Cortex of kidney (tissue), 1 donor: Measurements from ENCODE around the gene FKBP1A.

Experiments
- DNase-seq: peaks from one replicate; lab custom pipeline; 2025; lab: John Stamatoyannopoulos, UW

The FKBP1A gene

GRCh38 chr20:1392693-1393506 is at the start of gene FKBP1A:
Gene FKBP1A (minus strand): TSS chr20:1393054. CDS start chr20:1392998, 56 bp downstream.
- DNase-seq, result no peak

GRCh38 chr20:1442304-1442703 is 49.5 kb upstream of the FKBP1A start:
- no peak for DNase-seq

- DNase-seq, result no peak
Measured at GRCh38 chr20:1441133-1441532, 48.3 kb upstream of the FKBP1A start.

GRCh38 chr20:1440024-1440423 is 47.2 kb upstream of the FKBP1A start:
- no peak for DNase-seq

GRCh38 chr20:1438361-1438760 is 45.5 kb upstream of the FKBP1A start:
- no peak for DNase-seq

DNA sequence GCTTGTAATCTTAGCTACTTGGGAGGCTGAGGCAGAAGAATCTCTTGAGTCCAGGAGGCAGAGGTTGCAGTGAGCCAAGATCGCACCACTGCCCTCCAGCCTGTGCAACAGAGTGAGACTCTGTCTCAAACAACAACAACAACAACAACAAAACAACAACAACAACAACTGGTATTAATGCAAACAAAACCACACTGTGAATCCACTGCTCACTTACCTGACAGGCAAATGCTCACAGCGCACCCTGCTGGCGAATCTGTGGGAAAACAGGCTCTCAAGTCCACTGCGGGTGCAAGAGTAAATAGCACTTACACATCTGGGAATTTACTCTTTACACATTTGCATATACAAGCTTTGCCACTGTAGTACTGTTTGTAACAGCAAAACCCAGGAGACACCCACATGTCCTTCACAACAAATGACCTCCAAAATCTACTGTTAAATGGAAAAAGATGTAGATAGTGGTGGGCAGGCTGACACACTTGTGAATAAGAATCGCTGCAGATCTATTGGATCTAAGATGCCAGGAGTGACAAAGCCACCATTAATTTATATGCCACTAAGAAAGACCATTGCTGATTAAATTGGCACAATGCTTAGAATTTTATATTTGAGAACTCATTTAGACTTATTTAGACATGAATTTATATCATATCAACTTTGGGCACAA is 44.5 kb upstream of the FKBP1A start:
- DNase-seq, result no peak

DNA sequence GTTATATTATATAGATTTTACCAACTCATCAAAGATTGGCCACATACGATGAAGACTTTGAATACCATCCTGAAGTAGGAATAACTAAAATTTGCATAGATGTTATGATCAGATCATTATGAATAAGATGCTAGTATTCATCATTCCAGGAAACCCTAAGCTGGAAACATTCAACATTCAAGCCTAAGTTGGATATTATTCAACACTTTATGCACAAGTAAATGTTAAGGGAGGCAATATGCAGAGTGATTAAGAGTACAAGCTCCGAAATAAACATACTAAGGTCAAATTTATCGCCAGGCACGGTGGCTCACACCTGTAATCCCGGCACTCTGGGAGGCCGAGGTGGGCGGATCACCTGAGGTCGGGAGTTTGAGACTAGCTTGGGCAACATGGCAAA is 43.4 kb upstream of the FKBP1A start:
- no peak for DNase-seq

- no peak for DNase-seq
Measured at GRCh38 chr20:1435337-1435699, 42.5 kb upstream of the FKBP1A start.

GRCh38 chr20:1434571-1435336 is 41.9 kb upstream of the FKBP1A start:
- no peak for DNase-seq

GRCh38 chr20:1431158-1431557 is 38.3 kb upstream of the FKBP1A start:
- no peak for DNase-seq

- no peak for DNase-seq
Measured at GRCh38 chr20:1430004-1430451, 37.2 kb upstream of the FKBP1A start.

DNA sequence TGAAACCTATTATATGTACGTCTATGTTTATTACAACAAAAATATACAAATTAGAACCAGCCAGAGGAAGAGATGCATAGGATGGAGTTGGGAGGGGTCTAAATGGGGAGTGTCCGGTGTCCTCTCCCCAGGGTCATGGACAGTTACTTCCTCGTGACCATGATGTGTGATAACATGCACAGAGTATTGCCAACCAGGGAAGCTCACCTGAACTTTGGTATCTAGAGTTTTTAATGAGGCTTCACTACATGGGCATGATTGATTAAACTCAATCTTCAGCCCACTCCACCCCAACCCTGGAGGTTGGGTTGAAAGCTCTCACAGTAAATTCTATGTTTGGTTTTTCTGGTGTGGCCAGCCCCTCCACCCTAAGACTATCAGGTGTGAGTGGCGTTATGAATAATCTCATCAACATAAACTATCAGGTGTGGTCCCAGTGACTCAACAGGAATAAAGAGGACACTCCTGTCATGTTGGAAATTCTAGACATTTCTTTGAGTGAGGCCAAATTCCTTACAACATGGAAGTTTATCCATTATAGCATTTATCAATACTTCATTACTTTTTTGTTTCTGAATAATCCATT is 36.4 kb upstream of the FKBP1A start:
- no peak for DNase-seq

GRCh38 chr20:1427457-1428054 is 34.7 kb upstream of the FKBP1A start:
- no peak for DNase-seq

GRCh38 chr20:1426231-1426849 is 33.5 kb upstream of the FKBP1A start:
- no peak for DNase-seq

DNA sequence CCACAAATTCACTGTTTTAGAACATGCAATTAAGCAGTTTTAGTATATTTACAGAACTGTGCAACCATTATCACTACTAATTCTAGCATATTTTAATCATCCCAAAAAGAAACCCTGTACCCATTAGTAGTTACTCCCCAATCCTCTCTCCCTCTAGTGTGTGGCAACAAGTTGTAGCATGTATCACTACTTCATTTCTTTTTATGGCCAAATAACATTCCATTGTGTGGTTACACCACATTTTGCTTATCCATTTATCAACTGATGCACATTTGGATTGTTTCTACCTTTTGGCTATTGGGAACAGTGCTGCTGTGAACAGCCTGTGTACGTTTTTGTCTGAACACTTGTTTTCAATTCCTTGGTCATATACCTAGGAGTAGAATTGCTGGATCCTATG is 31.5 kb upstream of the FKBP1A start:
- no peak for DNase-seq

DNA sequence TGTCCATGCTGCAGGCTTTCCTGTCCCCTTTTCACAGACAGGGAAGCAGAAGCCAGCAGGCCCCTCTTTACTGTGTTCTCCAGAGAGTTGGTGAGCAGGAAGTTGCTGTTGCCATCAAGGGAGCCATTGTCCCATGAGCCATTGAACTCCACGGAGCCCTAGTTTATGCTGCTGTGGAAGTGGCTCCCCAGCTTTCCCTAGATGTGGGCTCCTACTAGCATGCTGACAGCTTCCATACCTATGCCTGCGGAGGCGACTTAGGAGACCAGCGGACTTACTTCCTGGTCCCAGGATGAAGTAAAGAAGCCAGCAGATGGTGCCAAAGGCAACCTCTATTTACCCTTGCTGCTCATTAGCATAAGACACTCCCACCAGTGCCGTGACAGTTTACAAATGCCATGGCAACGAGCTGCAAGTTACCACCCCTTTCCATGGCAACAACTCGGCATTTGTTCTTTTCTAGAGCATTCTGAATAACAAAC is 30.8 kb upstream of the FKBP1A start:
- DNase-seq, result no peak

GRCh38 chr20:1423206-1423605 is 30.4 kb upstream of the FKBP1A start:
- no peak for DNase-seq

- no peak for DNase-seq
Measured at GRCh38 chr20:1422753-1423152, 29.9 kb upstream of the FKBP1A start.

DNA sequence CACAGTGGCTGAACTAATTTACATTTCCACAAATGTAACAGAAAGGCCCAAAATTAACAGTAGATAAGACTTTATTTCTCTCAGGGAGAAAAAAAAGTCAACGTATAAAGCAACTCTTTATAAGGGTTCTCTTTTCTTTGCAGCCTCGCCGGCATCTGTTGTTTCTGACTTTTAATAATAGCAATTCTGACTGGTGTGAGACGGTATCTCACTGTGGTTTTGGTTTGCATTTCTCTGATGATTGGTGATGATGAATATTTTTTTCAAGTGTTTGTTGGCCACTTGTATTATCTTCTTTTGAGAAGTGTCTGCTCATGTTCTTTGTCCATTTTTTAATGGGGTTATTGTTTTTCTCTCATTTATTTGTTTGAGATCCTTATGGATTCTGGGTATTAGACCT is 27.2 kb upstream of the FKBP1A start:
- no peak for DNase-seq

DNA sequence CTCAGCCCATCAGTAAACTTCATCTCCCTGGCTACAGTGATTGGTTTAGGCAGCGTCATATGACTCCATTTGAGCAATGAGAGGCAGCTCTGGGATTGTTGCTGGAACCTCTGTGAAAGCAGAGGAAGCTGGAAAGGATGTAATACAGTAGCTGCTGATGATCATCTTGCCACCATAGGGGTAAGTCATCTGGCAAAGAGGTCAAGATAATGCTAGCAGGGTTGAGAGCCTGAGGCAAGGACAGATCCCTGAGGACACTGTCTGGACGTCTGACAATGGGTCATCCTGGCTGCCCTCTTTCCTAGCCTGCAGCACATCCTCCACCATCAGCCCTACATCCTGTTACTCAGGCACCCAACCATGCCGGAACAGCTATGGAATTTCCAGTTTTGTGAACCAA is 25.5 kb upstream of the FKBP1A start:
- DNase-seq, result no peak

DNA sequence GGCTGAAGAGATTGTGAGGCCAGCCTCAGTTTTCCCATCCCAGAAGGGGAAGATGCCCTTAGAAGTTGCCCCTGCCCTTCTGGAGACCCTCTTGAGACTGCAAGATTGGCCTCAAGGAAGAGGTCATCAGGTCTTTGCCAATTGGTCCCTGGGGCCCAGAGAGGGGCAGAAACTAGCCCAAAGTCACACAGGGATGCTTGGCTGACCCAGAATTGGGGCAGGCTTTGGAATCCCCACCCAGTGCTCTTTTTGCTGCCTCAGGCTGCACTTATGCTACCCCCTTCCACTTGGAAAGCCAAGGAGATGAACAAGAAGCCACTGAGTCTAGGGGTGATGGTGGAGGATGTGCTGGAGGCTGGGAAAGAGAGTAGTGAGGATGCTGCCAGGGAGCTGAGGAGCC is 24.9 kb upstream of the FKBP1A start:
- no peak for DNase-seq
